Embryonic facial prominence (tissue), 1 donor: ENCODE measurements around the gene ABI1.
"Not testable (repeated sequence)": the region's sequence is repeated elsewhere in the genome, so short reads cannot be mapped to it uniquely, and the experiment has no call there.

Source experiments
- DNase-seq: peaks from one replicate; pipeline ENCODE4 v3.0.0-alpha.2; 2016; ENCODE audit errors: extremely low spot score

ABI1 gene

DNA sequence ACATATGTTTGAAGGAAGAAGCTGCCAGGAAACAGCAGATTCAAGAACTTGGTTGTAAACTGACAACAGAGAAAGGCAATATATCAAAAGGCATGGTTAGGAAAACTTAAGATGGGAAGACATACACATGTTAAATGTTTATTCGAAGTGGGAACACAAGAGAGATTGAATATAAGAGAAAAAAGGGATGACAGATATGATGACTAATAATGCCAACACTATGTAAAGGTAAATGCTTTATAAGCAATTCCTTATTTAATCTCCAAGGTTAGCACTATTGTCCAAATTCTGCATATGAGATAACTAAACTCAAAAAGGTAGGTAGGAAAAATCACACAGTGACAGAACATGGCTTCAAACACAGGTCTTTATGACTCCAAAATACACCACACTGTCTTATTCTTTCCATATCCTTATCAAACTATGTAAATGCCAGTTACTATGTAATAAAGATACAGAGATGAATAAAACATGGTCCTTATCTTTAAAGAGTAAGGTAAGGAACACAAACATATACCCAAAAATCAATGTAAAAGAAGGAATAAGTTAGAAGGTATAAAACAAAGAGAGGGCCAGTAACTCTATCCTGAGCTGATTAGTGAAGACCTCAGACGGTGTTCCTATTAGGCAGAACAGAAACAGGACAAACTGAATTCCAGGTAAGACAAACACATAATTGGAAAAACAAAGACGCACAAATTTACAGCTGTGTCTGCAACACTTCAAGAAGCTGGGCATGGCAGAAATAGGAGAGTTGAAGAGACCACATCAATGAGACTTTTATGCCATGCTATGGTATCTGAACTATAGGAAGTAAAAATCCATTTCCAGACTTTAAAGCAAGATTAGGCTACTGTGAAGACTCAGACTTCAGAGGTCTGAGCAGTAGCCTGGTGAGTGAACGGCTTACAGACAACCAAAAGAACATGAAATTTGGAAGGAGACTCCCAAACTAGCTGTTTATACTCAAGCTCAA lies 56.1 kb downstream of the ABI1 start:
- DNase-seq: no peak

- DNase-seq: no peak
Observed at GRCh38 chr10:26803849-26804248, 56.9 kb downstream of the ABI1 start.

DNA sequence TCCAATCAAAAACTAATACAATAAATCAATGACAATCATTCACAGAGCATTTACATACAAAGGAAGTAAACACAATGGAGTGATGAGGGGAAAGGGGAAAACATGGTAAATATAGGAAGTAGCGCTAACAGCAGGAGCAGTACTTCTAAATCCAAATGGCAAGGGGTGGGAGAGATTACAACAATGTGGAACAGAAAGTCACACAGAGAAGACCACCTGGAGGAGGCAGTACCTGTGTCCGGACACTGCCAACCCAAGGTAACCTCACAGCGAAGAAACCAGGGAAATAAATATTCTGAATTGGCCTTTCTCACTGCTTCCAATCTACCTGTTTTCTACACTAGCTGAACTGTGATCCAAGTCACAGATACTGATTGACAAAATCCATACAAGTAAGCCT lies 58.2 kb downstream of the ABI1 start:
- DNase-seq: no peak

- no peak for DNase-seq
Observed at GRCh38 chr10:26801831-26802230, 58.9 kb downstream of the ABI1 start.

DNA sequence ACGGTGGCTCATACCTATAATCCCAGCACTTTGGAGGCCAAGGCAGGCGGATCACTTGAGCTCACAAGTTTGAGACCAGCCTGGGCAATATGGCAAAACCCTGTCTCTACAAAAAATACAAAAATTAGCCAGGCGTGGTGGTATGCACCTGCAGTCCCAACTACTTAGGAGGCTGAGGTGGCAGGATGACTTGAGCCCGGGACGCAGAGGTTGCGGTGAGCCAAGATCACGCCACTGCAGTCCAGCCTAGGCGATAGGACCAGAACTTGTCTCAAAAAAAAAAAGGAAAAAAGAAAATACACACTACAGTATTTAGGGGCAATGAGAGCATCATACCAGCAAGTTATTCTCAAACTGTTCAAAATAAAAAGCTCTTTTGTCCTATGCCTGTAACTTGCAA lies 59.5 kb downstream of the ABI1 start:
- DNase-seq: no peak

DNA sequence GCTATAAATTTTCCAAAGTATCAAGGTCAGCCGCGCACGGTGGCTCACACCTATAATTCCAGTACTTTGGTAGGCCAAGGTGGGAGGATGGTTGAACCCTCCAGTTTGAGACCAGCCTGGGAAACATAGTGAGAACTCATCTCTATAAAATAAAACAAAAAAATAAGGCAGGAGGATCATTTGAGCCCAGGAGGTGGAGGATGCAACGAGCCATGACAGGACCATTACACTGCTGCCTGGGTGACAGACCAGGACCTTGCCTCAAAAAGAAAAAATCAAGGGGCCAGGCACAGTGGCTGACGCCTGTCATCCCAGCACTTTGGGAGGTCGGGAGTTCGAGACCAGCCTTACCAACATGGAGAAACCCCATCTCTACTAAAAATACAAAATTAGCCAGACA lies 60.3 kb downstream of the ABI1 start:
- DNase-seq: no peak

DNA sequence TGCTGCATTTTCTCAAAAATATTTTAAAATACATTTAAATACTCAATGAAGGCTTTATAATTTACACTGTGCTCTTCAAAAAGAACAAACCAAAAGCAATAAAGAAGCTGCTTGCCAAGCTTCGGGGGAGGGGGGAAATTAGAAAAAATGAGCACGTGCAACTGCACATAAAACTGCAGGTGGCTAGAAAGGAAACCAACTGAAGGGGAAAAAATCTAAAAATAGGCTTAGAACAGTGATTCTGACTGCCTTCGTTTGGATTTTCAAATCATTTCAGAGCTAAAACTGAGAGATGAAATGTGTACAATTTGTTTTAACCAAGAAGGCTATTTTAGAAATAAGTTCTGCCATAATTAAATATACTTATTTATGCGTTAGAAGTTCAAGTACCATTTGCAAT lies 61.4 kb downstream of the ABI1 start:
- DNase-seq: no peak

- DNase-seq: no peak
Observed at GRCh38 chr10:26798298-26798697, 62.5 kb downstream of the ABI1 start.

DNA sequence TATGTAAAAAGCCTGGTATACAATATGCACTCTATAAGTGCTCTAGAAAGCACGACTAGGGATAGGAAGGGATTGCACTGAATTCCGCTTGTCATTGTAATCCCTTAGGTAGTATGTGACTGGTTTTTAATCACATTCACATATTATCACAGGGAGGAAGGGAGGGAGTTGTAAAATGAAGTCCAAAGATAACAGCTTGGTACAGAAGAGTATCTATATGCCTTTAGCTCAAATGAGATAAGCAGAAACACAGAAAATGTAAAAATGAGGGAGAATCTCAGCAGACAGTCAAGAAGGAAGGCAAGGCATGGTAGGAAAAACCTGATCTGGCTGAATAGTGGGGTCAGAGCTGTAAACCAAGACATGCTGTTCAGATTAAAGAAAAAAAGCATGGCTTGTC lies 63.4 kb downstream of the ABI1 start:
- no peak for DNase-seq

GRCh38 chr10:26792758-26793495 lies 67.8 kb downstream of the ABI1 start:
- DNase-seq: no peak

- no peak for DNase-seq
Observed at GRCh38 chr10:26790221-26790995, 70.3 kb downstream of the ABI1 start.

DNA sequence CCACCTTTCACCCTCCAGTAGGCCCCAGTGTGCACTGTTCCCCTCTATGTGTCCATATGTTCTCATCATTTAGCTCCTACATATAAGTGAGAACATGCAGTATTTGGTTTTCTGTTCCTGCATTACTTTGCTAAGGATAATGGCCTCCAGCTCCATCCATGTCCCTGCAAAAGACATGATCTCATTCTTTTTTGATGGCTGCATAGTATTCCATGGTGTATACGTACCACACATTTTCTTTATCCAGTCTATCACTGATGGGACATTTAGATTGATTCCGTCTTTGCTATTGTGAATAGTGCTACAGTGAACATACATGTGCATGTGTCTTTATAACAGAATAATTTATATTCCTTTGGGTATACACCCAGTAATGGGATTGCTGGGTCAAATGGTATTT lies 71.0 kb downstream of the ABI1 start:
- not testable (repeated sequence) for DNase-seq

DNA sequence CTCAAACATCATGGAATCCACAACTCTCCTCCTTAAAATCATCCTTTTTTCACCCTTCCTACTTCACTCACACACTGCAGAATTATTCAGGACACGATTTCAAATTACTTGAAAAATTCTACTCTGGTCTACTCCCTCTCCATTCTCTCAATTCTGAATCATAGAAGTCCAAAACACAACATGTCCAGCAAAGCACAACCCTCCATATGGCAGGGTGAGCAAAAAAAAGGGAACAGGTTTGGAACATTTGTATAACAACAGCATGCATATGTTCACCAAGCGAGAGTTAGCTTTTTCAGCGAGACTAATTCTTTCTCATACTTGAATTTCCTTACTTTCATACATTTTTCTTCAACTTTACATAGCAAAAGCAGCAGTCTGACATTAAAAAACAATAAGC lies 73.4 kb downstream of the ABI1 start:
- DNase-seq: no peak

GRCh38 chr10:26781797-26782196 lies 79.0 kb downstream of the ABI1 start:
- no peak for DNase-seq

DNA sequence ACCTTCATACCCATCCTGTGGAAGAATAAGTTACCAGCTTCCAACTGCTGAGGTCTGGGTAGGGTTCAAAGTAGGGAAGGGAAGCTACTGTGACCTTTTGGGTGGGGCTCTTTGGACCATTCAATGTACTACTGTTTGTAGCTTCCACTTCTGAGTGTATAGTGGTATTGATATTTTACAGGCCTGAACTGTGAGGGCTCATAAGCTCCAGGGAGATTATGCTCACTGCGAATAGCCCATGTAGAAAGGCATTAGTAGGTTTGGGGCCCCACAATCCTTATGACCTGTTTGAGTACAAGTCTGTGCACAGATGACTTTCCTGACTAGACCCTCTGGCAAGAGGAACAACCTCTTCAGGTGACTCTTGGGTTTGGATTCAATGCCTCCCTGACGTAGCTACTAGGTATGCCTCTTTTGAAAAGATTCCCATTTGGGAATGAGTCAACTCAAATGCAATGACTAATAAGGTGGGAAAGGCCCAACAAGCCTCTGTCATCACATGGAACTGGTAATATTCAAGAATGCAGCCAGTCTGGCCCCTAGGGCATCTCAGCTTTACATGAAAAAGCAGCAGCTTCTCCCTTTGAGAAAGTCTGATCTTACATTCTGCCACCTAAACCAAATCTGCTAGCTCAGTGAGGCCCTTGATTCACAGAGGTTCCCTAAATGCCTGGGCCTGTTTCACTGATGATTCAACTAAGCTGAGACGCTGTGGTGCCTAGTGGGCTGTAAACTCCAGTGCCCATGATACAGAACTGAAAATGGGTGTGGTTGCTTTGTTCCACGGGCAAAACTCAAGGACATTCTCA lies 79.8 kb downstream of the ABI1 start:
- DNase-seq: no peak

GRCh38 chr10:26780106-26780792 lies 80.5 kb downstream of the ABI1 start:
- no peak for DNase-seq

DNA sequence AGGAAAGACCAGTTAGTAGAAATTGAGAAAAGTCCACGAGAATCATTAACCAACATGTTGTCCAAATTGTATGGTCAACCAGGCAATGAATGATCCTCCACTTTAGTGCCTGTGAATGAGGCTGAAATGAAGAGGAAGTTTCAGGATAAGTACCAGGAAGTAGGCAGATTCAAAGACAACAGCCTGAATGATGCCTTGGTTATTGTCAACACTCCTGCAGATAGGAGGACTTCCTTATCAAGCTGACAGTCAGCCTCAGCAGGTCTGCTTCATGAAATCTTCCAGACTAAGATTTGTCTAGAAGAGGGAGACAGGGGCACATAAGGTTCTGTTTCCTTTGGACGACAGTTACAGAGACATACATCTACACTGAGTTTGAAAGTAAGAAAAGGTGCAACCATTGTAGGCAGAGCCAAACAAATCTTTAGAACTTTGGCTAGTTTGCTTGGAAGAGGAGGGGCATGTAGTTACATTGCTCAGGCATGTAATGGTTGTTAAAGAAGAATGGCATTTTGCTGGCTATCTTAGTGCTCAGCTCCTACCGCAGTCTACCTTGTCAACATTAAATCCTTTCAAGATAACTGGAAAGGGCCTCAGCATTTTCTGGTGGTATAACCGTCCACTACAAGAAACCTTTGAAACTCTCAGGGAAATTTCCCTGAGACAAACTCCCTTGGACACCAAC lies 81.4 kb downstream of the ABI1 start:
- DNase-seq: no peak

DNA sequence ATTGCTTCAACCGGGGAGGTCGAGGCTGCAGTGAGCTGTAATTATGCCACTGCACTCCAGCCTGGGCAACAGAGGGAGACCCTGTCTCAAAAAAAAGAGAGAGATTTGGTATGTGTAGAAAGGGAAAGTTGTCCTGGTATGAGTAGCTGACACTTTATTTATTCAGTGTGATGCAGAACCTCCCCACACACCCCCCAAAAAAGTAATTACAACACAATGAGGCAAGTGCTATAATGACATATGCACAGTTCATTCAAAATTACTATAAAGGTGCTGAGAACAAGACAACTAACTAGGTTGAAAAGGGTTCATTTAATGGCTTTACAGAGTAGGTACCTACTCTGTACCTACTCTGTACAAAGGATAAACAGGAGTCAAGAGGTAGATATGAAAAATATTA lies 83.1 kb downstream of the ABI1 start:
- no peak for DNase-seq

DNA sequence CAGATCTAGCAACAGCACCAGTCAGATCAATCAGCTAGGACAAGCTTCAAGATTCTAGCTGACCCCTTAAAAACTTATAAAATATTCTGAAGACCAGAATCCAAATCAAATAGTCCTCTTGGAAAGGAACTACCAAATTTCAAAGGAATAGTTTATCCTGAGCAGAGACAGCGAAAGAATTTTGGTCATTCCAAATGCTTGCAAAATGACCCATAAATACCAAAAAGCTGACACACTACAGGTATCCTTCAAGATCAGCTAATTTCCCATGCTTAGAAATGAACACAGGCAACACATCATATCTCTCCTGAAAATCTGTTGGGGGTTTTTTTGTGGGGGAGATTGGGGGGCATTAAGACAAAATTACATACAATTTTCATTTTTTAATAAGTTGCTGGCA lies 84.5 kb downstream of the ABI1 start:
- DNase-seq: no peak

- no peak for DNase-seq
Observed at GRCh38 chr10:26773633-26774032, 87.1 kb downstream of the ABI1 start.
